ENCODE data around the gene PRMT5.

Gene PRMT5

GRCh38 chr14:22900081-22900799 lies 28.9 kb downstream of the PRMT5 start:
- FAIRE-seq (peak; percentile 77), DNase-seq (ENCODE audit: extremely low spot score, insufficient read length, low read depth) (peak; percentile 22)

GRCh38 chr14:22898302-22899090 lies 30.7 kb downstream of the PRMT5 start:
- DNase-seq (ENCODE audit: extremely low spot score, insufficient read length, low read depth) (no peak), FAIRE-seq (no peak)

GRCh38 chr14:22897357-22897756 lies 31.8 kb downstream of the PRMT5 start:
- DNase-seq (ENCODE audit: extremely low spot score, insufficient read length, low read depth): no peak

GRCh38 chr14:22896760-22897159 lies 32.4 kb downstream of the PRMT5 start:
- no peak for FAIRE-seq
- DNase-seq (ENCODE audit: extremely low spot score, insufficient read length, low read depth): no peak

More at GRCh38 chr14:22897357-22897756, 31.8 kb downstream of the PRMT5 start:
- no peak for FAIRE-seq

- FAIRE-seq (no peak), DNase-seq (ENCODE audit: extremely low spot score, insufficient read length, low read depth) (no peak)
Measured at GRCh38 chr14:22896356-22896755, 32.8 kb downstream of the PRMT5 start.

- FAIRE-seq: no peak
- no peak for DNase-seq (ENCODE audit: extremely low spot score, insufficient read length, low read depth)
Measured at GRCh38 chr14:22895402-22895801, 33.8 kb downstream of the PRMT5 start.

GRCh38 chr14:22893706-22894105 lies 35.5 kb downstream of the PRMT5 start:
- no peak for FAIRE-seq
- DNase-seq (ENCODE audit: extremely low spot score, insufficient read length, low read depth): no peak

- FAIRE-seq (no peak), DNase-seq (ENCODE audit: extremely low spot score, insufficient read length, low read depth) (no peak)
Measured at GRCh38 chr14:22892488-22892887, 36.7 kb downstream of the PRMT5 start.

GRCh38 chr14:22890416-22890815 lies 38.8 kb downstream of the PRMT5 start:
- no peak for DNase-seq (ENCODE audit: extremely low spot score, insufficient read length, low read depth)
- no peak for FAIRE-seq

GRCh38 chr14:22888662-22889061 lies 40.5 kb downstream of the PRMT5 start:
- DNase-seq (ENCODE audit: extremely low spot score, insufficient read length, low read depth): no peak
- peak; percentile 78 for FAIRE-seq

GRCh38 chr14:22887990-22888378 lies 41.2 kb downstream of the PRMT5 start:
- FAIRE-seq (peak; percentile 93), DNase-seq (ENCODE audit: extremely low spot score, insufficient read length, low read depth) (peak; percentile 42)

GRCh38 chr14:22887260-22887989 lies 41.8 kb downstream of the PRMT5 start:
- peak; percentile 76 for FAIRE-seq

GRCh38 chr14:22886500-22887259 lies 42.5 kb downstream of the PRMT5 start:
- DNase-seq (ENCODE audit: extremely low spot score, insufficient read length, low read depth) (peak; percentile 76), FAIRE-seq (peak; percentile 75)

More at GRCh38 chr14:22887260-22887989, 41.8 kb downstream of the PRMT5 start:
- no peak for DNase-seq (ENCODE audit: extremely low spot score, insufficient read length, low read depth)

GRCh38 chr14:22885975-22886374 lies 43.2 kb downstream of the PRMT5 start:
- FAIRE-seq: no peak

GRCh38 chr14:22884738-22885523 lies 44.2 kb downstream of the PRMT5 start:
- FAIRE-seq: no peak
- no peak for DNase-seq (ENCODE audit: extremely low spot score, insufficient read length, low read depth)

More at GRCh38 chr14:22885975-22886374, 43.2 kb downstream of the PRMT5 start:
- DNase-seq (ENCODE audit: extremely low spot score, insufficient read length, low read depth): no peak

GRCh38 chr14:22884076-22884737 lies 45.0 kb downstream of the PRMT5 start:
- DNase-seq (ENCODE audit: extremely low spot score, insufficient read length, low read depth) (no peak), FAIRE-seq (no peak)

GRCh38 chr14:22883173-22883976 lies 45.8 kb downstream of the PRMT5 start, which contains the start of gene REM2:
Gene REM2, plus strand, starts transcription at chr14:22883222. Its CDS starts 66 bp downstream, at chr14:22883288.
- DNase-seq (ENCODE audit: extremely low spot score, insufficient read length, low read depth): no peak
- FAIRE-seq: no peak
